Fibroblast of lung (primary cell): ENCODE measurements around the gene MPRIP. TPM values are rescaled to one million over a fixed set of nuclear protein-coding genes. Genes with fewer than 3 reads are reported as not detected.

ENCODE experiments used
- DNase-seq, 2 donors: peaks; one replicate each; pipeline versions ENCODE4 v3.0.0 to v3.0.0-alpha.2; 2010; ENCODE audit warnings: low read depth in 2 of 2
- H2AFZ ChIP-seq: 2 replicates; pipeline ENCODE4 v1.5.1; 2012; ENCODE audit warnings: low read length, control low read depth, inconsistent platforms
- H3K27ac ChIP-seq: 2 replicates; pipeline ENCODE4 v1.5.1; 2011; ENCODE audit warnings: low read length, control low read depth; ENCODE audit not compliant: insufficient read depth
- H3K27me3 ChIP-seq: 2 replicates; pipeline ENCODE4 v1.5.1; 2011; ENCODE audit warnings: mild to moderate bottlenecking, low read length; ENCODE audit not compliant: control insufficient read depth, insufficient read depth
- H3K36me3 ChIP-seq: 2 replicates; pipeline ENCODE4 v1.5.1; 2011; ENCODE audit warnings: low read length; ENCODE audit not compliant: control insufficient read depth, insufficient read depth
- H3K4me1 ChIP-seq: 2 replicates; pipeline ENCODE4 v1.5.1; 2011; ENCODE audit warnings: low read length; ENCODE audit not compliant: control insufficient read depth, insufficient read depth; ENCODE audit errors: extremely low read depth
- H3K4me2 ChIP-seq: 2 replicates; pipeline ENCODE4 v1.5.1; 2011; ENCODE audit warnings: low read length, control low read depth; ENCODE audit not compliant: insufficient read depth; ENCODE audit errors: extremely low read depth
- H3K4me3 ChIP-seq, 4 experiments: fragments of 200-600 bp in 1 of 4; sonication (generic) in 1 of 4; replicated peaks in 1 of 4; 2 replicates each; pipeline ENCODE4 v1.5.1; 2011 to 2016; ENCODE audit warnings: low read length in 4 of 4, low read depth in 3 of 4, mild to moderate bottlenecking in 3 of 4, control low read depth in 2 of 4, inconsistent platforms in 1 of 4, mixed read lengths in 1 of 4; ENCODE audit not compliant: insufficient read depth in 1 of 4; ENCODE audit errors: control extremely low read depth in 1 of 4
- H3K79me2 ChIP-seq: 2 replicates; pipeline ENCODE4 v1.5.1; 2012; ENCODE audit warnings: mild to moderate bottlenecking, low read length, inconsistent platforms; ENCODE audit not compliant: control insufficient read depth, insufficient read depth
- H3K9ac ChIP-seq: 2 replicates; pipeline ENCODE4 v1.5.1; 2011; ENCODE audit warnings: mild to moderate bottlenecking, low read length, control low read depth; ENCODE audit not compliant: insufficient read depth
- H3K9me3 ChIP-seq: 2 replicates; pipeline ENCODE4 v1.5.1; 2012; ENCODE audit warnings: low read depth, low read length; ENCODE audit not compliant: control insufficient read depth, insufficient read depth
- H4K20me1 ChIP-seq: 2 replicates; pipeline ENCODE4 v1.5.1; 2011; ENCODE audit warnings: low read length; ENCODE audit not compliant: control insufficient read depth, insufficient read depth; ENCODE audit errors: extremely low read depth
- CTCF ChIP-seq, 2 donors: IDR thresholded peaks in 1 of 2; conservative IDR thresholded peaks in 1 of 2; 1 replicate in 1 of 2; 2 replicates in 1 of 2; pipeline ENCODE4 v1.5.1; 2011 to 2012; ENCODE audit warnings: low read length in 2 of 2, control low read depth in 1 of 2, inconsistent platforms in 1 of 2, low read depth in 1 of 2, mild to moderate bottlenecking in 1 of 2
- EZH2 ChIP-seq: IDR thresholded peaks from 2 replicates; pipeline ENCODE4 v1.5.1; 2012; ENCODE audit warnings: low read length, control low read depth, mild to moderate bottlenecking; ENCODE audit errors: missing control alignments
- polyA plus RNA-seq, 2 donors: library from polyadenylated mRNA; depleted of rRNA in 1 of 2; stranded (reverse) in 1 of 2; unstranded in 1 of 2; fragments of >200 nt; gene quantifications; 2 replicates each; pipeline ENCODE4 v1.2.1, GENCODE V29; 2011 to 2012; ENCODE audit warnings: missing spikeins in 1 of 2
- total RNA-seq: library from RNA; depleted of rRNA; stranded (reverse); fragments of >200 nt; gene quantifications from 2 replicates; pipeline ENCODE4 v1.2.1, GENCODE V29; 2014

MPRIP gene
- total and polyA plus RNA-seq, 2 donors (not counting 1 experiment from before 2014, with no cell fraction given): 104 to 124 TPM

GRCh38 chr17:17021194-17021863 lies 20.9 kb upstream of the MPRIP start:
- Histone ChIP-seq H3K9me3 (no peaks in the 10 kb centered on the region), H3K27me3 (peaks cover 7% of the 10 kb centered on the region), H3K27ac (no peak overlapping the region), H3K36me3 (no peaks in the 10 kb centered on the region), H3K4me1 (no peaks in the 10 kb centered on the region), H3K4me3 (no peak overlapping the region), H3K79me2 (no peaks in the 10 kb centered on the region), H3K4me2 (no peak overlapping the region), H2AFZ (no peak overlapping the region), H4K20me1 (no peaks in the 10 kb centered on the region), H3K9ac (no peak overlapping the region)
- peak in 1 of 2 donors; percentile 70 for DNase-seq
- no peak for TF ChIP-seq EZH2
- TF ChIP-seq CTCF (conservative IDR thresholded peaks at IDR 0.05 in 1 of 2, IDR thresholded peaks at IDR 0.05 in 1 of 2; ENCODE audit: low read depth in 1 of 2, low read length in 2 of 2): no peak

- Histone ChIP-seq H3K27me3 (peaks cover 7% of the 10 kb centered on the region), H3K9ac (no peak overlapping the region), H3K4me2 (no peak overlapping the region), H2AFZ (no peak overlapping the region), H3K36me3 (no peaks in the 10 kb centered on the region), H3K27ac (no peak overlapping the region), H3K4me3 (no peak overlapping the region), H4K20me1 (no peaks in the 10 kb centered on the region), H3K9me3 (no peaks in the 10 kb centered on the region), H3K4me1 (no peaks in the 10 kb centered on the region), H3K79me2 (no peaks in the 10 kb centered on the region)
- DNase-seq: no peak
- TF ChIP-seq EZH2 (no peak), CTCF (conservative IDR thresholded peaks at IDR 0.05 in 1 of 2, IDR thresholded peaks at IDR 0.05 in 1 of 2; ENCODE audit: low read depth in 1 of 2, low read length in 2 of 2) (no peak)
Measured at GRCh38 chr17:17022011-17022410, 20.2 kb upstream of the MPRIP start.

GRCh38 chr17:17022456-17022855 lies 19.8 kb upstream of the MPRIP start:
- Histone ChIP-seq H2AFZ (no peak overlapping the region), H3K4me1 (no peaks in the 10 kb centered on the region), H3K4me2 (no peak overlapping the region), H3K27me3 (peaks cover 7% of the 10 kb centered on the region), H3K4me3 (no peak overlapping the region), H4K20me1 (no peaks in the 10 kb centered on the region), H3K36me3 (no peaks in the 10 kb centered on the region), H3K27ac (no peak overlapping the region), H3K79me2 (no peaks in the 10 kb centered on the region), H3K9me3 (no peaks in the 10 kb centered on the region), H3K9ac (no peak overlapping the region)
- no peak for DNase-seq
- TF ChIP-seq EZH2: no peak
- no peak for TF ChIP-seq CTCF (conservative IDR thresholded peaks at IDR 0.05 in 1 of 2, IDR thresholded peaks at IDR 0.05 in 1 of 2; ENCODE audit: low read depth in 1 of 2, low read length in 2 of 2)
